GM23338 (cell line): ENCODE results near the gene KDM4F.

Source experiments
- CTCF ChIP-seq, 2 experiments: fragments of 200-600 bp in 1 of 2; sonication (generic) in 1 of 2; conservative IDR thresholded peaks; 2 replicates each; pipeline versions ENCODE4 v1.5.1 to v1.6.1; 2016 to 2017; ENCODE audit warnings: antibody characterized with exemption in 2 of 2, low read depth in 2 of 2, mild to moderate bottlenecking in 2 of 2, moderate library complexity in 1 of 2
- POLR2AphosphoS5 ChIP-seq: IDR thresholded peaks from 2 replicates; pipeline ENCODE4 v1.6.1; 2016; ENCODE audit warnings: antibody characterized with exemption, low read depth
- REST ChIP-seq: IDR thresholded peaks from one replicate; pipeline ENCODE4 v1.6.1; 2018; ENCODE audit warnings: antibody characterized with exemption; ENCODE audit not compliant: unreplicated experiment

- TF ChIP-seq CTCF (conservative IDR thresholded peaks at IDR 0.05; ENCODE audit: low read depth in 2 of 2) (no peak), POLR2AphosphoS5 (no peak), REST (no peak)
These were observed 8.7 kb downstream of the KDM4F start for GRCh38 chr11:95057959-95058358.
